A673 (cell line): ENCODE measurements around the gene MAP3K5. TPM values are rescaled to one million over a fixed set of nuclear protein-coding genes. Genes with fewer than 3 reads are reported as not detected.

ENCODE experiments used
- BruUV-seq: library from RNA; stranded (reverse); fragments of 400-500 nt; replicated peaks from 2 replicates; lab custom pipeline; 2021; lab: Mats Ljungman, UMichigan
- CTCF ChIA-PET: fragments of 300-600 bp; sonication (Branson Sonifier 250); formaldehyde crosslinking; loops from one replicate; lab custom pipeline; 2022; ENCODE audit warnings: antibody characterized with exemption; lab: Charles Lee
- POLR2A ChIA-PET: fragments of 300-600 bp; sonication (Branson Sonifier 250); formaldehyde crosslinking; loops from one replicate; lab custom pipeline; 2022; ENCODE audit warnings: antibody characterized with exemption; ENCODE audit not compliant: low non-redundant PET; lab: Charles Lee
- DNase-seq: peaks from one replicate; pipeline ENCODE4 v3.0.0-alpha.2; 2015; ENCODE audit warnings: low spot score
- H3K27ac ChIP-seq: fragments of 200-600 bp; sonication (generic); 2 replicates; pipeline ENCODE4 v1.5.1; 2016; ENCODE audit warnings: mixed run types, low read depth, mild to moderate bottlenecking, mixed read lengths, antibody characterized with exemption, low read length; ENCODE audit not compliant: poor library complexity, severe bottlenecking
- H3K27me3 ChIP-seq: fragments of 200-600 bp; sonication (generic); replicated peaks from 2 replicates; pipeline ENCODE4 v1.6.1; 2017; ENCODE audit warnings: mixed run types, low read depth, mild to moderate bottlenecking, mixed read lengths, antibody characterized with exemption, low read length; ENCODE audit not compliant: insufficient read depth, poor library complexity
- H3K36me3 ChIP-seq: fragments of 200-600 bp; sonication (generic); 2 replicates; pipeline ENCODE4 v1.6.1; 2016; ENCODE audit warnings: mixed run types, mild to moderate bottlenecking, mixed read lengths, antibody characterized with exemption, low read length; ENCODE audit not compliant: insufficient read depth, poor library complexity, severe bottlenecking
- H3K4me1 ChIP-seq: fragments of 200-600 bp; sonication (generic); 2 replicates; pipeline ENCODE4 v1.6.1; 2017; ENCODE audit warnings: mixed run types, mild to moderate bottlenecking, mixed read lengths, antibody characterized with exemption, low read length; ENCODE audit not compliant: insufficient read depth, poor library complexity, severe bottlenecking
- H3K4me3 ChIP-seq: fragments of 200-600 bp; sonication (generic); 2 replicates; pipeline ENCODE4 v1.5.1; 2016; ENCODE audit warnings: low read depth, mixed run types, mild to moderate bottlenecking, mixed read lengths, low read length; ENCODE audit not compliant: poor library complexity, severe bottlenecking
- H3K9me3 ChIP-seq: fragments of 200-600 bp; sonication (generic); 2 replicates; pipeline ENCODE4 v1.6.1; 2016; ENCODE audit warnings: mixed run types, low read depth, mild to moderate bottlenecking, mixed read lengths, antibody characterized with exemption, low read length; ENCODE audit not compliant: poor library complexity, severe bottlenecking
- EZH2 ChIP-seq: fragments of 200-600 bp; sonication (generic); IDR thresholded peaks from 2 replicates; pipeline ENCODE4 v1.6.1; 2017; ENCODE audit warnings: borderline replicate concordance, low read depth, mild to moderate bottlenecking, mixed read lengths, antibody characterized with exemption, low read length; ENCODE audit not compliant: poor library complexity, severe bottlenecking
- intact Hi-C: fragments of 100-400 bp; cut with micrococcal nuclease; formaldehyde crosslinking; loops from one replicate; pipeline ENCODE4 v1.10.0; 2022; ENCODE audit not compliant: unreplicated experiment
- total RNA-seq: library from RNA; stranded (reverse); gene quantifications from 2 replicates; pipeline ENCODE4 v1.2.3, GENCODE V29; 2021
- TF ChIP-seq, protein P1 (sequence below): fragments of 300-800, 200-600 bp; sonication (generic); conservative IDR thresholded peaks from 2 replicates; pipeline ENCODE4 v1.5.1; 2017; ENCODE audit warnings: low read depth, mild to moderate bottlenecking, antibody characterized with exemption, low read length, moderate library complexity, mixed read lengths

The MAP3K5 gene
- total RNA-seq, 1 experiment from 2014 or later: 5.4 TPM

DNA sequence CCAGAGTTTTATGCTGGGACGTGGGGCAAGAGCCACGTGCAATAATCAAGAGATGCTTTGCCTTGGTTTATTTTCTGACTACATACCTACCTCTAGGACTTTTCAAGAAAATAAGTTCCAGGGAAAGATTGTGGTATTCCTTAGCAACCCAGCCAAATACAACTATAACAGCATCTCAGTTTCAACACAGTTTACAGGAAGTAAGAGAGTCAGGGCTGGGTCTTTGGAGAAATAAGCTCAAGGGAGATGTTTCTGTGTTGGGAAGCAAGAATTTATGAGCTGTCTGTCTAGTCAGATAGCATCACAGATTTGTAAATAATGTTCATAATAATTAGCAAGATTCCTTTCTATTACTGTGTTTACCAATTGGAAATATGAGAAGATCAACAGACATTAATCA is 35.1 kb downstream of the MAP3K5 start:
- H3K27ac ChIP-seq: no peak overlapping the region
- CTCF ChIA-PET: interaction anchor here (0.7 kb wide), 1 partner anchor 111 kb away, joined by 3 read pairs; no protein-coding TSS in a partner anchor
- intact Hi-C loops: no loop called here
- no peak for DNase-seq
- H3K4me3 ChIP-seq: no peak overlapping the region
- POLR2A ChIA-PET: interaction anchor here (0.5 kb wide), 1 partner anchor 214 kb away, joined by 3 read pairs; no protein-coding TSS in a partner anchor
- no TSS peak for BruUV-seq
- TF ChIP-seq EZH2: no peak
- TF ChIP-seq, protein P1, sequence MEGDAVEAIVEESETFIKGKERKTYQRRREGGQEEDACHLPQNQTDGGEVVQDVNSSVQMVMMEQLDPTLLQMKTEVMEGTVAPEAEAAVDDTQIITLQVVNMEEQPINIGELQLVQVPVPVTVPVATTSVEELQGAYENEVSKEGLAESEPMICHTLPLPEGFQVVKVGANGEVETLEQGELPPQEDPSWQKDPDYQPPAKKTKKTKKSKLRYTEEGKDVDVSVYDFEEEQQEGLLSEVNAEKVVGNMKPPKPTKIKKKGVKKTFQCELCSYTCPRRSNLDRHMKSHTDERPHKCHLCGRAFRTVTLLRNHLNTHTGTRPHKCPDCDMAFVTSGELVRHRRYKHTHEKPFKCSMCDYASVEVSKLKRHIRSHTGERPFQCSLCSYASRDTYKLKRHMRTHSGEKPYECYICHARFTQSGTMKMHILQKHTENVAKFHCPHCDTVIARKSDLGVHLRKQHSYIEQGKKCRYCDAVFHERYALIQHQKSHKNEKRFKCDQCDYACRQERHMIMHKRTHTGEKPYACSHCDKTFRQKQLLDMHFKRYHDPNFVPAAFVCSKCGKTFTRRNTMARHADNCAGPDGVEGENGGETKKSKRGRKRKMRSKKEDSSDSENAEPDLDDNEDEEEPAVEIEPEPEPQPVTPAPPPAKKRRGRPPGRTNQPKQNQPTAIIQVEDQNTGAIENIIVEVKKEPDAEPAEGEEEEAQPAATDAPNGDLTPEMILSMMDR: no peak
- no peaks in the 10 kb centered on the region for H3K9me3 ChIP-seq
- peaks cover 15% of the 10 kb centered on the region for H3K4me1 ChIP-seq
- H3K36me3 ChIP-seq: no peaks in the 10 kb centered on the region
- no peaks in the 10 kb centered on the region for H3K27me3 ChIP-seq

DNA sequence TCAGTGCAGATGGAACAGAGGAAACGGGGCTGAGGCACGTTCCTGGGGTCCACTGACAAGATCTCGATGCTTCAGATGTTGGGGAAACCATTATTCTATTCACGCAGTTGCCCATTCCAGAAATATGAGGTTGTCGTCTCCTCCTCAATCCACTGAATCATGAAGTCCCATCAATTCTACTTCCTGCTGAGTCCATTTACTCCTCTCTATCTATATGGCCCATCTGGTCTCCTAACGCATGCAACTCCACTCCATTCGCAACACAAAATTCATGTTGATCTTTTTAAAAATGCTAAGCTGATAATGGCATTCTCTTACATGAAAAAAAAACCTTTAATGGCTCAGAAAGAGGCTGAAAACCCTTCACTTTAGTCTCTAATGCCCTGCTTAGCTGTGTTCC is 37.5 kb downstream of the MAP3K5 start:
- BruUV-seq: no TSS peak
- POLR2A ChIA-PET: no interaction called here
- Histone ChIP-seq H3K27ac (no peak overlapping the region), H3K4me1 (peaks cover 18% of the 10 kb centered on the region), H3K4me3 (no peak overlapping the region), H3K27me3 (no peaks in the 10 kb centered on the region), H3K36me3 (no peaks in the 10 kb centered on the region), H3K9me3 (no peaks in the 10 kb centered on the region)
- CTCF ChIA-PET: no interaction called here
- TF ChIP-seq, protein P1: no peak
- TF ChIP-seq EZH2: no peak
- intact Hi-C loops: no loop called here
- DNase-seq: peak; percentile 48

DNA sequence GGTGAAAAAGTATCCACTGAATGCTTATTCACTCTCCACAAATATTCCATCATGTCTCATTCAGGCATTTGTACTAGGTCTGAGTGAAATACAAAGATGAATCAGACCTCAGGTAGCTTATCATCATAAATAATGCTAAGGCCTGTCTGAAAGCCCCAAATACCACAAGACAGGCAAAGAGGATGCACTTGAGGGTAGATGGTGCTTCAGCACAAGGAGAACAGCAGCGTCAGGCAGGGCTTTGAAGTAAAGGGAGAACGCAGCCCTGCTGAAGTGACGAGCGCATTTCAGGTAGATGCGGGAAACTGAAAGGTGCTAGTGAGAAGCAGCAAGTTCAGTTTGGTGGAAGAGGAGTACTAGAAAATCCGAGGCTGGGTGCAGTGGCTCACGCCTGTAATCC is 38.7 kb downstream of the MAP3K5 start:
- no peaks in the 10 kb centered on the region for H3K27me3 ChIP-seq
- H3K4me3 ChIP-seq: no peak overlapping the region
- H3K36me3 ChIP-seq: no peaks in the 10 kb centered on the region
- no peaks in the 10 kb centered on the region for H3K9me3 ChIP-seq
- intact Hi-C loops: no loop called here
- no peak overlapping the region for H3K27ac ChIP-seq
- H3K4me1 ChIP-seq: peaks cover 18% of the 10 kb centered on the region
- TF ChIP-seq, protein P1: no peak
- TF ChIP-seq EZH2: no peak
- ChIA-PET CTCF (no interaction called here), POLR2A (no interaction called here)
- DNase-seq: no peak
- no TSS peak for BruUV-seq
